SHP77 (cell line): ENCODE data around the gene KCND1.
A peak's percentile ranks its signal among the peaks of the same experiment; 100 is the strongest.

Experiments
- DNase-seq, 2 experiments: peaks; one replicate each; lab custom pipeline; 2025; lab: John Stamatoyannopoulos, UW

KCND1 gene

GRCh38 chrX:48911412-48912182 lies 60.0 kb downstream of the KCND1 start, which contains the start of gene SLC35A2:
TSS of gene SLC35A2 (minus strand) at chrX:48911646. CDS start at chrX:48911636, 10 bp downstream.
- DNase-seq: peak; percentile 68 to 85
